Activated CD8-positive, alpha-beta memory T cell treated with anti-CD3 and anti-CD28 coated beads, Interleukin-2, amount 10 ng/mL, durations not matched to agents 7 days and 5 days (primary cell): ENCODE measurements around the gene TMEM61. TPM values are rescaled to one million over a fixed set of nuclear protein-coding genes. Genes with fewer than 3 reads are reported as not detected.
"Not testable (repeated sequence)": the region's sequence is repeated elsewhere in the genome, so short reads cannot be mapped to it uniquely, and the experiment has no call there.

Experiments
- ATAC-seq: fragments of 150-1000 bp; cut with Tn5 transposase; one replicate; pipeline ENCODE4 v1.10.0; 2021; ENCODE audit warnings: moderate library complexity
- CTCF ChIA-PET: fragments of 350-600 bp; sonication (Branson Sonifier 250); formaldehyde crosslinking; loops from one replicate; lab custom pipeline; 2021; ENCODE audit warnings: antibody characterized with exemption; lab: Charles Lee
- DNase-seq: peaks from one replicate; pipeline ENCODE4 v3.0.0-alpha.2; 2020
- H3K27ac Mint-ChIP-seq: one replicate; pipeline ENCODE4 v1.8.0; 2021; ENCODE audit warnings: mild to moderate bottlenecking, mixed read lengths
- H3K27me3 Mint-ChIP-seq: one replicate; pipeline ENCODE4 v1.8.0; 2021; ENCODE audit warnings: mixed read lengths
- H3K36me3 Mint-ChIP-seq: one replicate; pipeline ENCODE4 v1.8.0; 2021; ENCODE audit warnings: mild to moderate bottlenecking, mixed read lengths
- H3K4me1 Mint-ChIP-seq: one replicate; pipeline ENCODE4 v1.8.0; 2021; ENCODE audit warnings: mixed read lengths
- H3K4me3 Mint-ChIP-seq: one replicate; pipeline ENCODE4 v1.8.0; 2021; ENCODE audit warnings: mild to moderate bottlenecking, moderate library complexity, mixed read lengths
- H3K9me3 Mint-ChIP-seq: one replicate; pipeline ENCODE4 v1.8.0; 2022; ENCODE audit warnings: low read depth, mixed read lengths
- total RNA-seq, 2 experiments: library from RNA; stranded (reverse); gene quantifications; one replicate each; pipeline ENCODE4 v1.2.3, GENCODE V29; 2021

The TMEM61 gene
- total RNA-seq, 2 experiments from 2014 or later: not detected

DNA sequence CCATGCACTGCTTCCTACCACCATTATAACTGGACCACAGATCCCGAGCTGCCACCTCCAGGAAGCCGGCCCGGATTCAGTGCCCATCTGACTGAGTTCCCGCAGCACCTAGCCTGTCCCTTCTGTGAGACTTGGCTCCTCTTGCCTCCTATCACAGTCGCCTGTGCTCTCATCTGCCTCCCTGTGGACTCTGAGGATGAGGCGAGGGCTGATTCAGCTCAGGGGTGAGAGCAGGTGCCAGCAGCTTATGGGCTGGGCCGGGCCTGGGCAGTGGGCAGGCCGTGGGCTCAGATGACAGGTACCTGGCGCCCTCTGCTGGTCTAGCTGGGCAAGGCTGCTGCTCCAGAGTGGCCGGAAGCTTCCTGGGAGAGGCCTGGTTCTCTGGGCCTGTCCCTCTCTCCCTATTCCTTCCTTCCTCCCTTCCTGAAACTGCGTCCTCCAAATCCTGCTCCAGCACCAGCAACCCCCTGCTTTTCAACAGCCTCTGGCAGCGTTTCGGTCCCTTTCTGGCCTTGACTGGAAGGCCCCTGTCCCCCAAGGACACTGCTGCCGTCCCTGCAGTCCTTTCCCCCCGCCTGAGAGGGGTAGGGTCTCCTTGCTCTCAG is 41.6 kb downstream of the TMEM61 start:
- CTCF ChIA-PET: interaction anchor here (0.7 to 3.6 kb wide), 24 partner anchors 9 to 364 kb away, joined by 3 to 78 read pairs (median 4); partner anchors contain the start of gene BSND
- Mint-ChIP-seq H3K4me1 (peaks cover 3% of the 10 kb centered on the region), H3K36me3 (no peaks in the 10 kb centered on the region), H3K27ac (no peak overlapping the region), H3K4me3 (no peak overlapping the region), H3K9me3 (no peaks in the 10 kb centered on the region), H3K27me3 (peaks cover 15% of the 10 kb centered on the region)
- ATAC-seq (peak; percentile 98), DNase-seq (peak; percentile 80)

GRCh38 chr1:55024163-55024562 is 43.7 kb downstream of the TMEM61 start:
- H3K4me1 Mint-ChIP-seq, DNase-seq, H3K9me3 Mint-ChIP-seq, CTCF ChIA-PET, H3K36me3 Mint-ChIP-seq, H3K4me3 Mint-ChIP-seq, H3K27ac Mint-ChIP-seq, H3K27me3 Mint-ChIP-seq, ATAC-seq: not testable (repeated sequence)

- H3K27ac Mint-ChIP-seq, ATAC-seq, DNase-seq, H3K4me3 Mint-ChIP-seq, CTCF ChIA-PET, H3K9me3 Mint-ChIP-seq, H3K4me1 Mint-ChIP-seq, H3K27me3 Mint-ChIP-seq, H3K36me3 Mint-ChIP-seq: not testable (repeated sequence)
These were observed 46.3 kb downstream of the TMEM61 start for GRCh38 chr1:55026682-55027081.

GRCh38 chr1:55031098-55031497 is 50.7 kb downstream of the TMEM61 start:
- peaks cover 39% of the 10 kb centered on the region for H3K27me3 Mint-ChIP-seq
- ATAC-seq, DNase-seq, H3K9me3 Mint-ChIP-seq, H3K36me3 Mint-ChIP-seq, H3K4me1 Mint-ChIP-seq, H3K27ac Mint-ChIP-seq, H3K4me3 Mint-ChIP-seq: not testable (repeated sequence)
- CTCF ChIA-PET: interaction anchor here (1.8 kb wide), 1 partner anchor 36 kb away, joined by 5 read pairs; no protein-coding TSS in a partner anchor

DNA sequence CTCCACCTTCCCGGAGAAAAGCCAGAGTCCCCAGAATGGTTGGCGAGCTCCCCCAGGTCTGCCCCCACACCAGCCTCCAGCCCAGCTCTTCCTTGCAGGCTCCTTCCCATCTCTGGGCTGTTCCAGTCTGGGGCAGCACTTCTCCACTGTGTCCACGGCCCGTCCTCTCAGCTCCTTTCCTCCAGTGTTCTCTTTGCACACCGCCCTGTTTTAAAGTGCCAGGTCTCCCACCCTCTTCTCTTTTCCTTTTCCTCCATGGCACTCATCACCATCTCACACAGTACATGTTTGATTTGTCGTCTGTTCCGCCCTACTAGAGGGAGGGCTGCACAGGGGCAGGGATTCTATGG is 52.8 kb downstream of the TMEM61 start:
- Mint-ChIP-seq H3K9me3 (no peaks in the 10 kb centered on the region), H3K4me3 (no peak overlapping the region), H3K36me3 (no peaks in the 10 kb centered on the region), H3K27me3 (peaks cover 58% of the 10 kb centered on the region), H3K4me1 (no peaks in the 10 kb centered on the region), H3K27ac (no peak overlapping the region)
- no peak for DNase-seq
- no peak for ATAC-seq
- CTCF ChIA-PET: interaction anchor here (0.9 kb wide), 1 partner anchor 88 kb away, joined by 6 read pairs; no protein-coding TSS in a partner anchor

GRCh38 chr1:55034476-55035133 is 54.2 kb downstream of the TMEM61 start:
- Mint-ChIP-seq H3K4me1 (no peaks in the 10 kb centered on the region), H3K27me3 (peaks cover 71% of the 10 kb centered on the region)

DNA sequence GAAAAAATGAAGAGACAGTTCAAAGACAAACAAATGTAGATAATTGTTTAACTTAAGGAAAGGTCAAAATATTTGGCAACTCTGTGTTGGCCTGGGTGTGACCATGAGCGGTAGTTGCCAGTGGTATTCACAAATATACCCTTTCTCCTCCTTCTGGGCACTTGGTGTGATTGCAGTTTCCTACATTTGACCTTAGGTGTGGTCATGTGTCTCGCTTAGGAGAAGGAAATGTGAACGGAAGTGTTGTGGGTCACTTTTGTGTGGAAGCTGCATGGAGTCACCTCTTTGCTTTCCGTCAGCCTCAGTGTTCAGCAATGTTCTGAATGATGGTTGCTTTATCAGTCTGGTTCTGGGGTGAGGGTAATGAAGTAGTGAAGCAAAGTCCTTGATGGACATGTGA is 55.5 kb downstream of the TMEM61 start:
- Mint-ChIP-seq H3K4me1 (no peaks in the 10 kb centered on the region), H3K27me3 (peaks cover 84% of the 10 kb centered on the region), H3K27ac (no peak overlapping the region), H3K36me3 (no peaks in the 10 kb centered on the region), H3K9me3 (no peaks in the 10 kb centered on the region), H3K4me3 (no peak overlapping the region)
- ATAC-seq (no peak), DNase-seq (no peak)
- CTCF ChIA-PET: no interaction called here

More at GRCh38 chr1:55034476-55035133, 54.2 kb downstream of the TMEM61 start:
- Mint-ChIP-seq H3K27ac (no peak overlapping the region), H3K36me3 (no peaks in the 10 kb centered on the region), H3K4me3 (no peak overlapping the region), H3K9me3 (no peaks in the 10 kb centered on the region)
- CTCF ChIA-PET: no interaction called here
- ATAC-seq (no peak), DNase-seq (no peak)

DNA sequence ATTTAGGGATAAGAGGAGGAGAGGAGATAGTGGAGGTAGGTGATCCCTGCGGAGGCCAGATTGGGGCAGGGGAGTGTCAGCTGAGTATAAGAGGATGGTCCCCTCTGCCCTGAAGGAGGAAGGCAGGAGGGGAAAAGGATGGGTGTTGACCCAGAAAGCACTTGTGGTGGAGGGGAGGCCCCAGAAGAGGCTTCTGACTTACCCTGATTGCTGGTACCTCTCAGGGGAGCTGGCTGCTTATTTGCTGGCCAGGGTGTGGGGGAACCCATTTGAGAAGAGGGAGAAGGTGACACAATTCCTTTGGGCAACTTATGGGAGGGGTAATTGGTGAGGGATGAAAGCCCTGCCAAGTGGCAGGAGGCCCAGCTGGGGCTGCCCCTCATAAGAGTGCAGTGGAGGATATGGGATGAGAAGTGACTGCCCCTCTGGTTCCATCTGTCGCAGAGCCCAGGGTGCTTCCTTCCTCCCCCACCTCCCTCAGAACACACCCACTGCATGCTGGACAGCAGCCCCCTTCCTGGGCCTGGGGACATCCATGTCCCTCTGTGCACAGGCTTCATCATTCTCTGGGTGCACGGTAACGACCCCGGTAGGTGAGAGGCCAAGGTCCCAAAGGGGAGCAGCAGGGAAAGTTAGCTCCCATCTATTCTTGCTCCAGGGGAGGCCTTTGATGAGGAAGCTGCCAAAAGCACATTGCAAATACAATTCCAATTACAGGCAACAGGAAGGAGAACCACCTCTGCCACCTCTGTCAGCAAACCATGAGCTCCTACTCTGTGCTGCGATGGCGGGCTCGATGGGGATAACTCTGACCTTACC is 57.5 kb downstream of the TMEM61 start:
- no peaks in the 10 kb centered on the region for H3K4me1 Mint-ChIP-seq
- CTCF ChIA-PET: no interaction called here
- no peaks in the 10 kb centered on the region for H3K9me3 Mint-ChIP-seq
- H3K4me3 Mint-ChIP-seq: no peak overlapping the region
- H3K27me3 Mint-ChIP-seq: peaks cover 90% of the 10 kb centered on the region
- H3K27ac Mint-ChIP-seq: no peak overlapping the region
- no peaks in the 10 kb centered on the region for H3K36me3 Mint-ChIP-seq
- ATAC-seq (no peak), DNase-seq (no peak)

DNA sequence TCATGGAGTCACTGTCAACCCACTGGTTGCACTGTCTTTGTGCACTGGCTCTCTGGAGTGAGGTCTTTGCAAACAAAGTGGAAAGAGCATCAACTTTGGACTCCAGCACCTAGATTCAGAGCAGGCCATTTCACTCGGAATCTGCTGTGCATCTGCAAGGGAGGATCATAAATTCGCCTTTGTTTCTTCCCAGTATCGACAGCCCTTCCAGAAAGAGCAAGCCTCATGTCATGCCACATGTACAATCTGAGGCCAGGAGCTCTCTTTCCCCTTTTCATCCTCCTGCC is 58.1 kb downstream of the TMEM61 start:
- Mint-ChIP-seq H3K4me1 (no peaks in the 10 kb centered on the region), H3K36me3 (no peaks in the 10 kb centered on the region), H3K27ac (no peak overlapping the region), H3K4me3 (no peak overlapping the region), H3K9me3 (no peaks in the 10 kb centered on the region), H3K27me3 (peaks cover 84% of the 10 kb centered on the region)
- ATAC-seq (no peak), DNase-seq (no peak)
- CTCF ChIA-PET: no interaction called here

DNA sequence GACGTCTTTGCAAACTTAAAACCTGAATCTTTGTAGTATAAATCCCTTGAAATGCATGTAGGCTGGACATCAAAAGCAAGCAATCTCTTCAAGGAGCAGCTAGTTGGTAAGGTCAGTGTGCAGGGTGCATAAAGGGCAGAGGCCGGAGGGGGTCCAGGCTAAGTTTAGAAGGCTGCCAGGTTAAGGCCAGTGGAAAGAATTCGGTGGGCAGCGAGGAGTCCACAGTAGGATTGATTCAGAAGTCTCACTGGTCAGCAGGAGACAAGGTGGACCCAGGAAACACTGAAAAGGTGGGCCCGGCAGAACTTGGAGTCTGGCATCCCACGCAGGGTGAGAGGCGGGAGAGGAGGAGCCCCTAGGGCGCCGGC is 58.5 kb downstream of the TMEM61 start:
- CTCF ChIA-PET: no interaction called here
- H3K4me1 Mint-ChIP-seq: no peaks in the 10 kb centered on the region
- H3K9me3 Mint-ChIP-seq: no peaks in the 10 kb centered on the region
- no peak for DNase-seq
- H3K27ac Mint-ChIP-seq: no peak overlapping the region
- H3K4me3 Mint-ChIP-seq: no peak overlapping the region
- ATAC-seq: no peak
- H3K27me3 Mint-ChIP-seq: peaks cover 80% of the 10 kb centered on the region
- H3K36me3 Mint-ChIP-seq: no peaks in the 10 kb centered on the region

GRCh38 chr1:55039342-55040082 is 59.1 kb downstream of the TMEM61 start, which contains the start of gene PCSK9:
Gene PCSK9 (plus strand): TSS chr1:55039548. CDS start chr1:55039838, 290 bp downstream.
- CTCF ChIA-PET: no interaction called here

DNA sequence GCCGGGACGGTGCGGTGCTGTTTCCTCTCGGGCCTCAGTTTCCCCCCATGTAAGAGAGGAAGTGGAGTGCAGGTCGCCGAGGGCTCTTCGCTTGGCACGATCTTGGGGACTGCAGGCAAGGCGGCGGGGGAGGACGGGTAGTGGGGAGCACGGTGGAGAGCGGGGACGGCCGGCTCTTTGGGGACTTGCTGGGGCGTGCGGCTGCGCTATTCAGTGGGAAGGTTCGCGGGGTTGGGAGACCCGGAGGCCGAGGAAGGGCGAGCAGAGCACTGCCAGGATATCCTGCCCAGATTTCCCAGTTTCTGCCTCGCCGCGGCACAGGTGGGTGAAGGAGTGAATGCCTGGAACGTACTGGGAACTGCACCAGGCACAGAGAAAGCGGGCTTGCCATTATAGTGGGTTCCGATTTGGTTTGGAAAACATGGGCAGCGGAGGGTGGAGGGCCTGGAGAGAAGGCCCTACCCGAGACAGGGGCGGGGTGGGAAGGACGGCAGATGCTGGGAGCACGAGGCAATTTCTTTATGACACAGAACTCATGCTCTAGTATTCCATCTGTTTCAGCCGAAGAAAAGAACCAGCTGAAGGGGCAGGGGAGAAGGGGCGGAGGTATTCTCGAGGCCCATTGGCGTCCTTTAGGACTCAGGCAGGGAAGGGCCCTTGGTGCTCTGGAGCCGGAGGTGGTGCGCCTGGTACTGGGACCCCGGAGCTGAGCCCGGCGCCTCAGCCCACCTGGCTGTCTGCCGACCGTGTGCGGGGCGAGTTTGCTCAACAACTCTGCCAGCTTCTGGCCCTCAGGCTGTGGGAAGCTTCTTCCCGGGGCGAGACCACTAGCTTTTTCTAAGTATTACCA is 59.9 kb downstream of the TMEM61 start:
- H3K36me3 Mint-ChIP-seq: no peaks in the 10 kb centered on the region
- H3K27ac Mint-ChIP-seq: no peak overlapping the region
- no peaks in the 10 kb centered on the region for H3K9me3 Mint-ChIP-seq
- no peak for ATAC-seq
- H3K27me3 Mint-ChIP-seq: peaks cover 73% of the 10 kb centered on the region
- no peak for DNase-seq
- H3K4me3 Mint-ChIP-seq: no peak overlapping the region
- no peaks in the 10 kb centered on the region for H3K4me1 Mint-ChIP-seq
- CTCF ChIA-PET: interaction anchor here (0.8 kb wide), 1 partner anchor 94 kb away, joined by 3 read pairs; no protein-coding TSS in a partner anchor

More at GRCh38 chr1:55039342-55040082, 59.1 kb downstream of the TMEM61 start, which contains the start of gene PCSK9:
- peaks cover 77% of the 10 kb centered on the region for H3K27me3 Mint-ChIP-seq
- no peak within 1 kb of the TSS for H3K4me3 Mint-ChIP-seq
- no peaks in the 10 kb centered on the region for H3K36me3 Mint-ChIP-seq
- H3K4me1 Mint-ChIP-seq: no peaks in the 10 kb centered on the region
- H3K9me3 Mint-ChIP-seq: no peaks in the 10 kb centered on the region
- ATAC-seq: peak; percentile 27
- DNase-seq: no peak
- H3K27ac Mint-ChIP-seq: no peak within 1 kb of the TSS
